Bronchus fibroblast of lung (primary cell): Measurements from ENCODE around the gene ZC3H14. TPM values are rescaled to one million over a fixed set of nuclear protein-coding genes. Genes with fewer than 3 reads are reported as not detected.

ENCODE experiments used
- total RNA-seq: library from RNA; depleted of rRNA; stranded (reverse); fragments of >200 nt; gene quantifications from 2 replicates; pipeline ENCODE4 v1.2.3, GENCODE V29; 2015

The ZC3H14 gene
- total RNA-seq: 40.6 and 47.1 TPM in 2 replicates

GRCh38 chr14:88562831-88563686, at the start of gene ZC3H14:
TSS of gene ZC3H14 (plus strand) at chr14:88563037. CDS start at chr14:88563134, 97 bp downstream.

GRCh38 chr14:88554457-88555286, 8.2 kb upstream of the ZC3H14 start, which contains the start of gene PTPN21:
TSS of gene PTPN21 (minus strand) at chr14:88555007. CDS start at chr14:88550417, 4,590 bp downstream.

Other genes starting within 250 kb of the ZC3H14 start
- not detected in 2 replicates for gene KCNK10, start 239.8 kb upstream of the ZC3H14 start, total RNA-seq
- 11.9 and 15.0 TPM in 2 replicates for gene SPATA7, start 177.4 kb upstream of the ZC3H14 start, total RNA-seq
- gene PTPN21, start 8.0 kb upstream of the ZC3H14 start, total RNA-seq: 5.2 and 5.5 TPM in 2 replicates
- gene EML5, start 229.9 kb downstream of the ZC3H14 start, total RNA-seq: 0.89 TPM in 1 of 2 replicates, not detected in the other